WTC11 (cell line): ENCODE data around the gene MB. TPM values are rescaled to one million over a fixed set of nuclear protein-coding genes. Genes with fewer than 3 reads are reported as not detected.

Experiments used
- ATAC-seq: fragments of 200-7000 bp; cut with Tn5 transposase; 2 replicates; pipeline ENCODE4 v1.10.0; 2021; ENCODE audit warnings: mild to moderate bottlenecking, moderate library complexity
- CTCF ChIA-PET: fragments of 300-600 bp; sonication (Branson Sonifier 250); formaldehyde crosslinking; loops from one replicate; lab custom pipeline; 2021; ENCODE audit warnings: antibody characterized with exemption; lab: Charles Lee
- POLR2A ChIA-PET: fragments of 350-600 bp; sonication (Branson Sonifier 250); formaldehyde crosslinking; loops from one replicate; lab custom pipeline; 2021; ENCODE audit warnings: antibody characterized with exemption; lab: Charles Lee
- DNase-seq: peaks from one replicate; pipeline ENCODE4 v3.0.0; 2021; ENCODE audit warnings: low spot score
- H3K27ac Mint-ChIP-seq: 2 replicates; pipeline ENCODE4 v1.8.0; 2021; ENCODE audit warnings: mixed read lengths
- H3K27me3 Mint-ChIP-seq: 2 replicates; pipeline ENCODE4 v1.8.0; 2021; ENCODE audit warnings: low read depth, mild to moderate bottlenecking, moderate library complexity, mixed read lengths
- H3K36me3 Mint-ChIP-seq: 2 replicates; pipeline ENCODE4 v1.8.0; 2021; ENCODE audit warnings: mixed read lengths
- H3K4me1 Mint-ChIP-seq: 2 replicates; pipeline ENCODE4 v1.8.0; 2022; ENCODE audit warnings: mixed read lengths
- H3K4me3 Mint-ChIP-seq: 2 replicates; pipeline ENCODE4 v1.8.0; 2021; ENCODE audit warnings: mild to moderate bottlenecking, moderate library complexity, mixed read lengths
- H3K9me3 Mint-ChIP-seq: 2 replicates; pipeline ENCODE4 v1.8.0; 2021; ENCODE audit warnings: mixed read lengths
- AR ChIP-seq: fragments of 250-450 bp; sonication (Bioruptor Pico); IDR thresholded peaks from 2 replicates; pipeline ENCODE4 v1.9.0; 2021; ENCODE audit warnings: mild to moderate bottlenecking
- CREB1 ChIP-seq: sonication (generic); formaldehyde crosslinking; IDR thresholded peaks from 2 replicates; pipeline ENCODE4 v1.8.0; 2023; ENCODE audit warnings: mild to moderate bottlenecking, missing genetic modification reagents
- E2F5 ChIP-seq: sonication (generic); formaldehyde crosslinking; IDR thresholded peaks from 2 replicates; pipeline ENCODE4 v1.8.1; 2022; ENCODE audit warnings: mild to moderate bottlenecking, moderate library complexity, missing genetic modification reagents
- ESRRA ChIP-seq: sonication (generic); formaldehyde crosslinking; IDR thresholded peaks from 2 replicates; pipeline ENCODE4 v1.8.1; 2022; ENCODE audit warnings: mild to moderate bottlenecking, missing genetic modification reagents, borderline replicate concordance
- ETV6 ChIP-seq: sonication (generic); formaldehyde crosslinking; IDR thresholded peaks from 2 replicates; pipeline ENCODE4 v1.8.1; 2022; ENCODE audit warnings: mild to moderate bottlenecking, missing genetic modification reagents
- FOXJ3 ChIP-seq: sonication (generic); formaldehyde crosslinking; IDR thresholded peaks from 2 replicates; pipeline ENCODE4 v1.9.0; 2021; ENCODE audit warnings: missing genetic modification reagents, mild to moderate bottlenecking, borderline replicate concordance
- FOXK1 ChIP-seq: sonication (generic); formaldehyde crosslinking; IDR thresholded peaks from 2 replicates; pipeline ENCODE4 v1.8.0; 2022; ENCODE audit warnings: mild to moderate bottlenecking, moderate library complexity, missing genetic modification reagents
- FOXP4 ChIP-seq: sonication (generic); formaldehyde crosslinking; IDR thresholded peaks from 2 replicates; pipeline ENCODE4 v1.8.0; 2022; ENCODE audit warnings: mild to moderate bottlenecking, missing genetic modification reagents
- GTF2I ChIP-seq: fragments of 250-450 bp; sonication (Bioruptor Pico); conservative IDR thresholded peaks from 2 replicates; pipeline ENCODE4 v1.4.0; 2021; ENCODE audit warnings: mild to moderate bottlenecking
- HMGXB4 ChIP-seq: sonication (generic); formaldehyde crosslinking; IDR thresholded peaks from 2 replicates; pipeline ENCODE4 v1.8.1; 2023; ENCODE audit warnings: mild to moderate bottlenecking, moderate library complexity, missing genetic modification reagents
- NFE2L1 ChIP-seq: sonication (generic); formaldehyde crosslinking; IDR thresholded peaks from 2 replicates; pipeline ENCODE4 v1.8.1; 2023; ENCODE audit warnings: missing genetic modification reagents
- NFYB ChIP-seq: sonication (generic); formaldehyde crosslinking; conservative IDR thresholded peaks from 2 replicates; pipeline ENCODE4 v1.8.0; 2022; ENCODE audit warnings: low read depth, missing genetic modification reagents
- NR1H2 ChIP-seq: sonication (generic); formaldehyde crosslinking; IDR thresholded peaks from 2 replicates; pipeline ENCODE4 v1.9.0; 2021; ENCODE audit warnings: mild to moderate bottlenecking, moderate library complexity, missing genetic modification reagents
- NR3C1 ChIP-seq: sonication (generic); formaldehyde crosslinking; conservative IDR thresholded peaks from 2 replicates; pipeline ENCODE4 v1.8.1; 2023; ENCODE audit warnings: low read depth, mild to moderate bottlenecking, missing genetic modification reagents
- OVOL2 ChIP-seq: fragments of 250-450 bp; sonication (Bioruptor Pico); IDR thresholded peaks from 2 replicates; pipeline ENCODE4 v1.9.0; 2021; ENCODE audit warnings: mild to moderate bottlenecking, borderline replicate concordance
- PRRX2 ChIP-seq: fragments of 250-450 bp; sonication (Bioruptor Pico); IDR thresholded peaks from 2 replicates; pipeline ENCODE4 v1.8.0; 2021; ENCODE audit warnings: mild to moderate bottlenecking
- SMAD3 ChIP-seq: sonication (generic); formaldehyde crosslinking; IDR thresholded peaks from 2 replicates; pipeline ENCODE4 v1.8.0; 2022; ENCODE audit warnings: missing genetic modification reagents, mild to moderate bottlenecking, borderline replicate concordance
- SMAD4 ChIP-seq: sonication (generic); formaldehyde crosslinking; IDR thresholded peaks from 2 replicates; pipeline ENCODE4 v1.8.0; 2022; ENCODE audit warnings: mild to moderate bottlenecking, missing genetic modification reagents
- TCF7 ChIP-seq: sonication (generic); formaldehyde crosslinking; IDR thresholded peaks from 2 replicates; pipeline ENCODE4 v1.8.0; 2022; ENCODE audit warnings: mild to moderate bottlenecking, low read depth, missing genetic modification reagents, moderate library complexity
- ZNF263 ChIP-seq: sonication (generic); formaldehyde crosslinking; IDR thresholded peaks from 2 replicates; pipeline ENCODE4 v1.8.1; 2022; ENCODE audit warnings: low read depth, mild to moderate bottlenecking, moderate library complexity, missing genetic modification reagents
- total RNA-seq: library from RNA; stranded (reverse); gene quantifications from 3 replicates; pipeline ENCODE4 v1.2.3, GENCODE V29; 2021
- TF ChIP-seq, protein P1 (sequence below): sonication (generic); formaldehyde crosslinking; IDR thresholded peaks from 2 replicates; pipeline ENCODE4 v1.8.0; 2022; ENCODE audit warnings: missing genetic modification reagents
- TF ChIP-seq, protein P2 (sequence below): sonication (generic); formaldehyde crosslinking; IDR thresholded peaks from 2 replicates; pipeline ENCODE4 v1.8.1; 2023; ENCODE audit warnings: mild to moderate bottlenecking, missing genetic modification reagents, borderline replicate concordance

MB gene
- total RNA-seq, 1 experiment from 2014 or later = 0.50 TPM

- no peak for TF ChIP-seq FOXP4
- TF ChIP-seq, protein P1, sequence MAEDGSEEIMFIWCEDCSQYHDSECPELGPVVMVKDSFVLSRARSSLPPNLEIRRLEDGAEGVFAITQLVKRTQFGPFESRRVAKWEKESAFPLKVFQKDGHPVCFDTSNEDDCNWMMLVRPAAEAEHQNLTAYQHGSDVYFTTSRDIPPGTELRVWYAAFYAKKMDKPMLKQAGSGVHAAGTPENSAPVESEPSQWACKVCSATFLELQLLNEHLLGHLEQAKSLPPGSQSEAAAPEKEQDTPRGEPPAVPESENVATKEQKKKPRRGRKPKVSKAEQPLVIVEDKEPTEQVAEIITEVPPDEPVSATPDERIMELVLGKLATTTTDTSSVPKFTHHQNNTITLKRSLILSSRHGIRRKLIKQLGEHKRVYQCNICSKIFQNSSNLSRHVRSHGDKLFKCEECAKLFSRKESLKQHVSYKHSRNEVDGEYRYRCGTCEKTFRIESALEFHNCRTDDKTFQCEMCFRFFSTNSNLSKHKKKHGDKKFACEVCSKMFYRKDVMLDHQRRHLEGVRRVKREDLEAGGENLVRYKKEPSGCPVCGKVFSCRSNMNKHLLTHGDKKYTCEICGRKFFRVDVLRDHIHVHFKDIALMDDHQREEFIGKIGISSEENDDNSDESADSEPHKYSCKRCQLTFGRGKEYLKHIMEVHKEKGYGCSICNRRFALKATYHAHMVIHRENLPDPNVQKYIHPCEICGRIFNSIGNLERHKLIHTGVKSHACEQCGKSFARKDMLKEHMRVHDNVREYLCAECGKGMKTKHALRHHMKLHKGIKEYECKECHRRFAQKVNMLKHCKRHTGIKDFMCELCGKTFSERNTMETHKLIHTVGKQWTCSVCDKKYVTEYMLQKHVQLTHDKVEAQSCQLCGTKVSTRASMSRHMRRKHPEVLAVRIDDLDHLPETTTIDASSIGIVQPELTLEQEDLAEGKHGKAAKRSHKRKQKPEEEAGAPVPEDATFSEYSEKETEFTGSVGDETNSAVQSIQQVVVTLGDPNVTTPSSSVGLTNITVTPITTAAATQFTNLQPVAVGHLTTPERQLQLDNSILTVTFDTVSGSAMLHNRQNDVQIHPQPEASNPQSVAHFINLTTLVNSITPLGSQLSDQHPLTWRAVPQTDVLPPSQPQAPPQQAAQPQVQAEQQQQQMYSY (CRISPR knock-in tag) = no peak
- TF ChIP-seq, protein P2, sequence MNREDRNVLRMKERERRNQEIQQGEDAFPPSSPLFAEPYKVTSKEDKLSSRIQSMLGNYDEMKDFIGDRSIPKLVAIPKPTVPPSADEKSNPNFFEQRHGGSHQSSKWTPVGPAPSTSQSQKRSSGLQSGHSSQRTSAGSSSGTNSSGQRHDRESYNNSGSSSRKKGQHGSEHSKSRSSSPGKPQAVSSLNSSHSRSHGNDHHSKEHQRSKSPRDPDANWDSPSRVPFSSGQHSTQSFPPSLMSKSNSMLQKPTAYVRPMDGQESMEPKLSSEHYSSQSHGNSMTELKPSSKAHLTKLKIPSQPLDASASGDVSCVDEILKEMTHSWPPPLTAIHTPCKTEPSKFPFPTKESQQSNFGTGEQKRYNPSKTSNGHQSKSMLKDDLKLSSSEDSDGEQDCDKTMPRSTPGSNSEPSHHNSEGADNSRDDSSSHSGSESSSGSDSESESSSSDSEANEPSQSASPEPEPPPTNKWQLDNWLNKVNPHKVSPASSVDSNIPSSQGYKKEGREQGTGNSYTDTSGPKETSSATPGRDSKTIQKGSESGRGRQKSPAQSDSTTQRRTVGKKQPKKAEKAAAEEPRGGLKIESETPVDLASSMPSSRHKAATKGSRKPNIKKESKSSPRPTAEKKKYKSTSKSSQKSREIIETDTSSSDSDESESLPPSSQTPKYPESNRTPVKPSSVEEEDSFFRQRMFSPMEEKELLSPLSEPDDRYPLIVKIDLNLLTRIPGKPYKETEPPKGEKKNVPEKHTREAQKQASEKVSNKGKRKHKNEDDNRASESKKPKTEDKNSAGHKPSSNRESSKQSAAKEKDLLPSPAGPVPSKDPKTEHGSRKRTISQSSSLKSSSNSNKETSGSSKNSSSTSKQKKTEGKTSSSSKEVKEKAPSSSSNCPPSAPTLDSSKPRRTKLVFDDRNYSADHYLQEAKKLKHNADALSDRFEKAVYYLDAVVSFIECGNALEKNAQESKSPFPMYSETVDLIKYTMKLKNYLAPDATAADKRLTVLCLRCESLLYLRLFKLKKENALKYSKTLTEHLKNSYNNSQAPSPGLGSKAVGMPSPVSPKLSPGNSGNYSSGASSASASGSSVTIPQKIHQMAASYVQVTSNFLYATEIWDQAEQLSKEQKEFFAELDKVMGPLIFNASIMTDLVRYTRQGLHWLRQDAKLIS (CRISPR knock-in tag) = no peak
- TF ChIP-seq NR1H2 (CRISPR knock-in tag) = no peak
- TF ChIP-seq ZNF263 (CRISPR knock-in tag) = no peak
- TF ChIP-seq TCF7 (CRISPR knock-in tag) = no peak
- no peak for TF ChIP-seq FOXJ3 (CRISPR knock-in tag)
- TF ChIP-seq SMAD3 (CRISPR knock-in tag) = no peak
- no peak for TF ChIP-seq E2F5 (CRISPR knock-in tag)
- no peak for TF ChIP-seq OVOL2 (CRISPR knock-in tag)
- no peak for TF ChIP-seq NR3C1 (CRISPR knock-in tag)
- no peak for TF ChIP-seq GTF2I
- TF ChIP-seq SMAD4 = no peak
- no peak for TF ChIP-seq ESRRA
These were observed 11.6 kb upstream of the MB start (continued) for GRCh38 chr22:35628732-35629131.

DNA sequence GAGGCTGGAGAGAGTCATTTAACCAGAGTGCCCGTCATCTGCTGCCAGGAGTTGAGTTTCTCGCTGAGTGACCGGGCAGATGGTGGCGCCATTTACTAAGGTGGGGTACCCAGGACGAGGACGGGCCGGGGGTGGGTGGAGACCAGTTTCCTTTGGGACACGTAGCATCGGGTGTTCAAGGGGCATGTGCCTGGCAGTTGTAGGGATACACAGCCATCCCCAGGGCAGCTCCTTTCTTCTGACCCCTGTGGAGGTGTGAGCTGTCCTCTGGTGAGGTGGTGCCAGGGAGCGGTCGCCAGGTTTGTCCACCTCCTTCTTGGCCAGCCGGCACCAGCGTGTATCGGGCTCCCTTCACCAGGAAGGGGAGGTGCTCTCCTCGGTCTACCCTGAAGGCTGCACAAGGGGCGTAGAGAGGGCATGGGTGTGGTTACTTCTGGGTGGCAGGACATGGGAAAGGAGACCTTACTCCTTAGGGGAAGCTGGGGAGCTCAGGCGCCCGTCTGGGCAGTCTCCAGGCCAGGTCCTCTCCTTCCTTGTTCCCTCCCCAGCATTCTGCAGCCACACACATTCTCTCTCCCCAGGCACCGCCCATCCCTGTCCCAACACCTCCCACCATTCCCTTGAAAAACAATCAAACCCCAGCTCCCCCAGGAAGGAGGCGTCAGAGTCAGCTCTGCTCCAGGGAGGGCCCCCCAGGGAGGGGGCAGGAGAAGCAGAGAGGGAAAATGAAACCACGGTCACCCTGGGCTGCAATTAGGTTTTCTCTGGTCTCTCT, 10.3 kb upstream of the MB start:
- ChIA-PET CTCF (interaction anchor here (0.6 to 1.8 kb wide), 16 partner anchors 10 to 502 kb away, joined by 3 to 13 read pairs (median 4); no protein-coding TSS in a partner anchor), POLR2A (interaction anchor here (0.7 kb wide), 1 partner anchor 454 kb away, joined by 3 read pairs; no protein-coding TSS in a partner anchor)
- Mint-ChIP-seq H3K4me1 (peaks cover 28% of the 10 kb centered on the region), H3K27me3 (peaks cover 3% of the 10 kb centered on the region; the same call in 1 of the 2 replicates), H3K9me3 (no peaks in the 10 kb centered on the region), H3K36me3 (no peaks in the 10 kb centered on the region), H3K4me3 (peak overlapping the region; percentile 80), H3K27ac (peak overlapping the region; percentile 20)
- ATAC-seq (peak; percentile 58), DNase-seq (peak; percentile 70)
- no peak for TF ChIP-seq NFE2L1 (CRISPR knock-in tag)
- no peak for TF ChIP-seq AR (CRISPR knock-in tag)
- TF ChIP-seq HMGXB4 = no peak
- no peak for TF ChIP-seq ETV6 (CRISPR knock-in tag)
- TF ChIP-seq CREB1 (CRISPR knock-in tag) = 0 out of 2 replicates have a peak, but pooled peaks have one; percentile 12
- TF ChIP-seq FOXK1 = no peak
- TF ChIP-seq PRRX2 (CRISPR knock-in tag) = no peak
- TF ChIP-seq NFYB (CRISPR knock-in tag) = no peak
